ENCODE results near the gene RPS27. TPM values are rescaled to one million over a fixed set of nuclear protein-coding genes. Genes with fewer than 3 reads are reported as not detected.

The RPS27 gene
- polyA plus RNA-seq, 3 donors: 4,186 to 7,443 (median 4,309) TPM

GRCh38 chr1:153951183-153951582 is 39.4 kb upstream of the RPS27 start:
- Histone ChIP-seq H4K20me1 (ENCODE audit: insufficient read depth, low read length) (peaks cover 49% of the 10 kb centered on the region), H3K36me3 (replicated peaks in 1 of 2; ENCODE audit: control insufficient read depth in 1 of 2, insufficient read depth in 2 of 2, low read length in 2 of 2) (peaks cover 70 to 75% of the 10 kb centered on the region in 2 donors), H3K4me2 (replicated peaks; ENCODE audit: extremely low read depth, low read length, poor library complexity, severe bottlenecking) (no peak overlapping the region), H3K9me3 (replicated peaks in 1 of 2; ENCODE audit: control insufficient read depth in 1 of 2, insufficient read depth in 1 of 2, low read length in 2 of 2) (no peaks in the 10 kb centered on the region), H3K4me1 (ENCODE audit: control insufficient read depth in 1 of 2, insufficient read depth in 2 of 2, low read length in 2 of 2) (peaks cover 25 to 29% of the 10 kb centered on the region in 2 donors), H2AFZ (ENCODE audit: insufficient read depth, low read depth, low read length, poor library complexity, severe bottlenecking) (no peak overlapping the region), H3K27me3 (ENCODE audit: control insufficient read depth in 2 of 2, insufficient read depth in 2 of 2, low read length in 2 of 2) (no peaks in the 10 kb centered on the region), H3K27ac (ENCODE audit: low read depth in 1 of 2, low read length in 2 of 2) (no peak overlapping the region), H3K9ac (ENCODE audit: insufficient read depth, low read length, poor library complexity, severe bottlenecking) (no peak overlapping the region), H3K4me3 (replicated peaks in 1 of 3; ENCODE audit: low read depth in 2 of 3, low read length in 3 of 3) (no peak overlapping the region), H3K79me2 (ENCODE audit: insufficient read depth, low read length) (peaks cover 56% of the 10 kb centered on the region)
- peaks cover 36% of the 10 kb centered on the region for H3K4me1 Mint-ChIP-seq
- 99% methylated on average over 11 of the region's 11 CpGs for WGBS (ENCODE audit: insufficient coverage)
- H3K27me3 Mint-ChIP-seq (ENCODE audit: low read depth in 3 of 3): peaks cover 0 to 2% (median 1%) of the 10 kb centered on the region in 3 donors
- DNase-seq: no peak
- TF ChIP-seq, protein P1, sequence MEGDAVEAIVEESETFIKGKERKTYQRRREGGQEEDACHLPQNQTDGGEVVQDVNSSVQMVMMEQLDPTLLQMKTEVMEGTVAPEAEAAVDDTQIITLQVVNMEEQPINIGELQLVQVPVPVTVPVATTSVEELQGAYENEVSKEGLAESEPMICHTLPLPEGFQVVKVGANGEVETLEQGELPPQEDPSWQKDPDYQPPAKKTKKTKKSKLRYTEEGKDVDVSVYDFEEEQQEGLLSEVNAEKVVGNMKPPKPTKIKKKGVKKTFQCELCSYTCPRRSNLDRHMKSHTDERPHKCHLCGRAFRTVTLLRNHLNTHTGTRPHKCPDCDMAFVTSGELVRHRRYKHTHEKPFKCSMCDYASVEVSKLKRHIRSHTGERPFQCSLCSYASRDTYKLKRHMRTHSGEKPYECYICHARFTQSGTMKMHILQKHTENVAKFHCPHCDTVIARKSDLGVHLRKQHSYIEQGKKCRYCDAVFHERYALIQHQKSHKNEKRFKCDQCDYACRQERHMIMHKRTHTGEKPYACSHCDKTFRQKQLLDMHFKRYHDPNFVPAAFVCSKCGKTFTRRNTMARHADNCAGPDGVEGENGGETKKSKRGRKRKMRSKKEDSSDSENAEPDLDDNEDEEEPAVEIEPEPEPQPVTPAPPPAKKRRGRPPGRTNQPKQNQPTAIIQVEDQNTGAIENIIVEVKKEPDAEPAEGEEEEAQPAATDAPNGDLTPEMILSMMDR (IDR thresholded peaks at IDR 0.05): no peak
- no peak overlapping the region for H3K4me3 Mint-ChIP-seq
- peak overlapping the region in 1 of 7 donors; percentile 58 for H3K27ac Mint-ChIP-seq
- intact Hi-C loops (cut with micrococcal nuclease): no loop called here
- H3K9me3 Mint-ChIP-seq: no peaks in the 10 kb centered on the region
- peaks cover 65 to 76% of the 10 kb centered on the region in 2 donors for H3K36me3 Mint-ChIP-seq

DNA sequence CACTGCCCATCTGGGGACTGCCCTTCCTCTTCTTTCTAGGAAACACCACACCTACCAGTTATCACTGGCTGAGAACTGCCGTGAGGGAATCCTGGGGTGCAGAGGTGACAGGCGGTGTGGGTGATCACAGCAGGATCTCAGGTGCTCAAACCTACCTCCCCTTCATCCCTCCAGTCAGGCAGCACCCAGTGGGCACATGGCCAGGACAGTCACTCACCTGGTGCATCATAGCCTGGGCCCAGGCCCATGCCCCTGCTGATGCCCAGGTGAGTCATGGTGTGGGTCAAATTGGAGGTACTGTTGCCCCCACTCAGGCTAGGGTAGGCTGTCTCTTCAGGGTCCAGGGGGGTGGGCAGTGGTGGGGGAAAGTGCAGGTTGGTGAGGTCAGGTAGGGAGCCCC is 38.8 kb upstream of the RPS27 start:
- peaks cover 56% of the 10 kb centered on the region for H4K20me1 ChIP-seq (ENCODE audit: insufficient read depth, low read length)
- H3K4me2 ChIP-seq (replicated peaks; ENCODE audit: extremely low read depth, low read length, poor library complexity, severe bottlenecking): no peak overlapping the region
- H3K27me3 ChIP-seq (ENCODE audit: control insufficient read depth in 2 of 2, insufficient read depth in 2 of 2, low read length in 2 of 2): no peaks in the 10 kb centered on the region
- intact Hi-C loops (cut with micrococcal nuclease): no loop called here
- H3K9me3 ChIP-seq (replicated peaks in 1 of 2; ENCODE audit: control insufficient read depth in 1 of 2, insufficient read depth in 1 of 2, low read length in 2 of 2): no peaks in the 10 kb centered on the region
- no peak overlapping the region for H3K9ac ChIP-seq (ENCODE audit: insufficient read depth, low read length, poor library complexity, severe bottlenecking)
- no peak overlapping the region for H3K27ac ChIP-seq (ENCODE audit: low read depth in 1 of 2, low read length in 2 of 2)
- Mint-ChIP-seq H3K27ac (peak overlapping the region in 2 of 7 donors; percentile 44 to 69), H3K36me3 (peaks cover 65 to 76% of the 10 kb centered on the region in 2 donors), H3K27me3 (ENCODE audit: low read depth in 3 of 3) (peaks cover 0 to 2% (median 1%) of the 10 kb centered on the region in 3 donors), H3K9me3 (no peaks in the 10 kb centered on the region), H3K4me1 (peaks cover 41% of the 10 kb centered on the region), H3K4me3 (no peak overlapping the region)
- peaks cover 29 to 32% of the 10 kb centered on the region in 2 donors for H3K4me1 ChIP-seq (ENCODE audit: control insufficient read depth in 1 of 2, insufficient read depth in 2 of 2, low read length in 2 of 2)
- 100% methylated on average over 2 of the region's 2 CpGs for WGBS (ENCODE audit: insufficient coverage)
- H2AFZ ChIP-seq (ENCODE audit: insufficient read depth, low read depth, low read length, poor library complexity, severe bottlenecking): no peak overlapping the region
- no peak overlapping the region for H3K4me3 ChIP-seq (replicated peaks in 1 of 3; ENCODE audit: low read depth in 2 of 3, low read length in 3 of 3)
- peaks cover 62% of the 10 kb centered on the region for H3K79me2 ChIP-seq (ENCODE audit: insufficient read depth, low read length)
- TF ChIP-seq, protein P1 (IDR thresholded peaks at IDR 0.05): no peak
- H3K36me3 ChIP-seq (replicated peaks in 1 of 2; ENCODE audit: control insufficient read depth in 1 of 2, insufficient read depth in 2 of 2, low read length in 2 of 2): peaks cover 70 to 75% of the 10 kb centered on the region in 2 donors
- no peak for DNase-seq

Data from CD14-positive monocyte (primary cell).